ENCODE results near the gene CPAMD8. TPM values are rescaled to one million over a fixed set of nuclear protein-coding genes. Genes with fewer than 3 reads are reported as not detected.

CPAMD8 gene
- total and polyA plus RNA-seq, 2 donors (not counting 1 experiment from before 2014, with no cell fraction given): 1.1 to 2.7 TPM

GRCh38 chr19:16920816-16921529 lies 105.6 kb downstream of the CPAMD8 start:
- no peaks in the 10 kb centered on the region for H3K36me3 ChIP-seq (replicated peaks in 1 of 2; ENCODE audit: control extremely low read depth in 1 of 2, control insufficient read depth in 1 of 2, extremely low read depth in 1 of 2, insufficient read depth in 2 of 2, low read length in 1 of 2)
- H4K20me1 ChIP-seq (ENCODE audit: control insufficient read depth, insufficient read depth, low read length, poor library complexity, severe bottlenecking): no peaks in the 10 kb centered on the region
- H3K4me1 ChIP-seq (ENCODE audit: control insufficient read depth in 2 of 2, insufficient read depth in 2 of 2, low read length in 2 of 2): no peaks in the 10 kb centered on the region
- intact Hi-C loops (cut with micrococcal nuclease): no loop called here
- H2AFZ ChIP-seq (ENCODE audit: insufficient read depth, low read depth, low read length, poor library complexity, severe bottlenecking): no peak overlapping the region
- no peaks in the 10 kb centered on the region for H3K79me2 ChIP-seq (ENCODE audit: control insufficient read depth, insufficient read depth, low read length)
- TF ChIP-seq EZH2 (IDR thresholded peaks at IDR 0.05; ENCODE audit: borderline replicate concordance, insufficient read depth, low read depth, low read length, poor library complexity, severe bottlenecking) (no peak), CTCF (IDR thresholded peaks at IDR 0.05) (no peak)
- no peak overlapping the region for H3K4me3 ChIP-seq (ENCODE audit: control extremely low read depth in 1 of 5, extremely low read depth in 1 of 5, insufficient read depth in 1 of 5, low read depth in 2 of 5, low read length in 4 of 5)
- WGBS (ENCODE audit: insufficient coverage): 75% methylated on average over 11 of the region's 12 CpGs
- H3K4me2 ChIP-seq (replicated peaks; ENCODE audit: low read depth, low read length, poor library complexity, severe bottlenecking): no peak overlapping the region
- Mint-ChIP-seq H3K4me3 (no peak overlapping the region), H3K9me3 (ENCODE audit: insufficient read depth) (peaks cover 8% of the 10 kb centered on the region), H3K27me3 (peaks cover 17% of the 10 kb centered on the region), H3K4me1 (no peaks in the 10 kb centered on the region), H3K27ac (no peak overlapping the region)
- ChIA-PET CTCF (no interaction called here), POLR2A (no interaction called here)
- H3K27ac ChIP-seq (ENCODE audit: low read length in 2 of 2): no peak overlapping the region
- H3K9ac ChIP-seq (ENCODE audit: low read length): no peak overlapping the region
- DNase-seq (no peak), ATAC-seq (ENCODE audit: low read depth) (no peak)
- H3K27me3 ChIP-seq (replicated peaks in 1 of 4; ENCODE audit: control extremely low read depth in 1 of 4, control insufficient read depth in 3 of 4, insufficient read depth in 4 of 4, low read length in 3 of 4): peaks cover 0 to 7% (median 0%) of the 10 kb centered on the region in 4 experiments
- peaks cover 0 to 42% (median 4%) of the 10 kb centered on the region in 3 donors for H3K9me3 ChIP-seq (ENCODE audit: control extremely low read depth in 1 of 3, control insufficient read depth in 2 of 3, insufficient read depth in 1 of 3, low read length in 2 of 3)

GRCh38 chr19:16919496-16919895 lies 107.1 kb downstream of the CPAMD8 start:
- Histone ChIP-seq H3K9ac (ENCODE audit: low read length) (no peak overlapping the region), H3K27ac (ENCODE audit: low read length in 2 of 2) (no peak overlapping the region), H3K4me2 (replicated peaks; ENCODE audit: low read depth, low read length, poor library complexity, severe bottlenecking) (no peak overlapping the region), H2AFZ (ENCODE audit: insufficient read depth, low read depth, low read length, poor library complexity, severe bottlenecking) (no peak overlapping the region), H3K27me3 (replicated peaks in 1 of 4; ENCODE audit: control extremely low read depth in 1 of 4, control insufficient read depth in 3 of 4, insufficient read depth in 4 of 4, low read length in 3 of 4) (peaks cover 0 to 9% (median 0%) of the 10 kb centered on the region in 4 experiments), H3K79me2 (ENCODE audit: control insufficient read depth, insufficient read depth, low read length) (no peaks in the 10 kb centered on the region), H4K20me1 (ENCODE audit: control insufficient read depth, insufficient read depth, low read length, poor library complexity, severe bottlenecking) (no peaks in the 10 kb centered on the region), H3K4me3 (ENCODE audit: control extremely low read depth in 1 of 5, extremely low read depth in 1 of 5, insufficient read depth in 1 of 5, low read depth in 2 of 5, low read length in 4 of 5) (no peak overlapping the region), H3K9me3 (ENCODE audit: control extremely low read depth in 1 of 3, control insufficient read depth in 2 of 3, insufficient read depth in 1 of 3, low read length in 2 of 3) (peaks cover 0 to 41% (median 7%) of the 10 kb centered on the region in 3 donors), H3K4me1 (ENCODE audit: control insufficient read depth in 2 of 2, insufficient read depth in 2 of 2, low read length in 2 of 2) (no peaks in the 10 kb centered on the region), H3K36me3 (replicated peaks in 1 of 2; ENCODE audit: control extremely low read depth in 1 of 2, control insufficient read depth in 1 of 2, extremely low read depth in 1 of 2, insufficient read depth in 2 of 2, low read length in 1 of 2) (no peaks in the 10 kb centered on the region)
- DNase-seq: no peak
- 100% methylated on average over 1 of the region's 4 CpGs for WGBS (ENCODE audit: insufficient coverage)
- Mint-ChIP-seq H3K27ac (no peak overlapping the region), H3K9me3 (ENCODE audit: insufficient read depth) (peaks cover 8% of the 10 kb centered on the region), H3K4me3 (no peak overlapping the region), H3K4me1 (no peaks in the 10 kb centered on the region), H3K27me3 (peaks cover 19% of the 10 kb centered on the region)
- TF ChIP-seq EZH2 (IDR thresholded peaks at IDR 0.05; ENCODE audit: borderline replicate concordance, insufficient read depth, low read depth, low read length, poor library complexity, severe bottlenecking): no peak
- no peak for TF ChIP-seq CTCF (IDR thresholded peaks at IDR 0.05)
- ATAC-seq (ENCODE audit: low read depth): no peak
- ChIA-PET POLR2A (no interaction called here), CTCF (no interaction called here)
- intact Hi-C loops (cut with micrococcal nuclease): no loop called here
